T47D (cell line): Measurements from ENCODE around the gene ADORA1.

ENCODE experiments used
- DNase-seq, 2 experiments: peaks; one replicate each; pipeline versions ENCODE4 v3.0.0 to v3.0.0-alpha.2; 2011 to 2012; ENCODE audit warnings: low read depth in 1 of 2, low spot score in 1 of 2
- JUND ChIP-seq: IDR thresholded peaks from 2 replicates; pipeline ENCODE4 v1.6.1; 2012; ENCODE audit warnings: low read depth
- in situ Hi-C: cut with HindIII; loops from 2 replicates; pipeline ENCODE4 v1.10.0; 2016; ENCODE audit warnings: low sequenced_read_pairs, low pct_unique_long_range_greater_than_20kb

Gene ADORA1

GRCh38 chr1:203129501-203130231, 2.1 kb downstream of the ADORA1 start:
- in situ Hi-C loops, result no loop called here
- TF ChIP-seq JUND, result no peak
- DNase-seq, result peak in 1 of 2 experiments; percentile 24

GRCh38 chr1:203130358-203130985, 2.9 kb downstream of the ADORA1 start:
- TF ChIP-seq JUND, result no peak
- in situ Hi-C loops, result no loop called here
- DNase-seq, result no peak

GRCh38 chr1:203131548-203132200, 4.1 kb downstream of the ADORA1 start:
- in situ Hi-C loops, result no loop called here
- TF ChIP-seq JUND, result no peak
- DNase-seq, result no peak

GRCh38 chr1:203133970-203134725, 6.6 kb downstream of the ADORA1 start:
- DNase-seq, result no peak
- in situ Hi-C loops, result no loop called here
- TF ChIP-seq JUND, result no peak

GRCh38 chr1:203135636-203136305, 8.2 kb downstream of the ADORA1 start:
- no peak for TF ChIP-seq JUND
- in situ Hi-C loops, result no loop called here
- peak in 1 of 2 experiments; percentile 22 for DNase-seq

- peak in 1 of 2 experiments; percentile 45 for DNase-seq
- in situ Hi-C loops, result no loop called here
- TF ChIP-seq JUND, result no peak
Observed at GRCh38 chr1:203136409-203137042, 9.0 kb downstream of the ADORA1 start.

GRCh38 chr1:203137324-203137723, 9.8 kb downstream of the ADORA1 start:
- DNase-seq, result no peak
- TF ChIP-seq JUND, result no peak
- in situ Hi-C loops, result no loop called here

GRCh38 chr1:203138066-203138465, 10.5 kb downstream of the ADORA1 start:
- in situ Hi-C loops, result no loop called here
- no peak for TF ChIP-seq JUND
- DNase-seq, result no peak

- in situ Hi-C loops, result no loop called here
- TF ChIP-seq JUND, result no peak
- DNase-seq, result no peak
Observed at GRCh38 chr1:203139976-203140475, 12.5 kb downstream of the ADORA1 start.

GRCh38 chr1:203140743-203141520, 13.4 kb downstream of the ADORA1 start:
- DNase-seq, result no peak
- in situ Hi-C loops, result no loop called here
- no peak for TF ChIP-seq JUND

GRCh38 chr1:203142124-203142523, 14.6 kb downstream of the ADORA1 start:
- no peak for TF ChIP-seq JUND
- DNase-seq, result no peak
- in situ Hi-C loops, result no loop called here
